Activated CD4-positive, alpha-beta T cell treated with anti-CD3 and anti-CD28 coated beads, Interleukin-2, amount 10 ng/mL, durations not matched to agents 7 days and 5 days (primary cell): ENCODE results near the gene PSG2. TPM values are rescaled to one million over a fixed set of nuclear protein-coding genes. Genes with fewer than 3 reads are reported as not detected.
"Not testable (repeated sequence)": the region's sequence is repeated elsewhere in the genome, so short reads cannot be mapped to it uniquely, and the experiment has no call there.

Source experiments
- CTCF ChIA-PET: fragments of 350-600 bp; sonication (Branson Sonifier 250); formaldehyde crosslinking; loops from one replicate; lab custom pipeline; 2021; ENCODE audit warnings: antibody characterized with exemption; lab: Charles Lee
- POLR2A ChIA-PET: fragments of 350-600 bp; sonication (Branson Sonifier 250); formaldehyde crosslinking; loops from one replicate; lab custom pipeline; 2021; ENCODE audit warnings: antibody characterized with exemption; lab: Charles Lee
- DNase-seq: peaks from one replicate; pipeline ENCODE4 v3.0.0-alpha.2; 2020
- H3K27ac Mint-ChIP-seq: one replicate; pipeline ENCODE4 v1.8.0; 2021; ENCODE audit warnings: mild to moderate bottlenecking, moderate library complexity, mixed read lengths
- H3K27me3 Mint-ChIP-seq: one replicate; pipeline ENCODE4 v1.8.0; 2021; ENCODE audit warnings: mixed read lengths
- H3K36me3 Mint-ChIP-seq: one replicate; pipeline ENCODE4 v1.8.0; 2021; ENCODE audit warnings: low read depth, mixed read lengths
- H3K4me1 Mint-ChIP-seq: one replicate; pipeline ENCODE4 v1.8.0; 2021; ENCODE audit warnings: mixed read lengths
- H3K4me3 Mint-ChIP-seq: one replicate; pipeline ENCODE4 v1.8.0; 2021; ENCODE audit warnings: mild to moderate bottlenecking, moderate library complexity, mixed read lengths
- H3K9me3 Mint-ChIP-seq: one replicate; pipeline ENCODE4 v1.8.0; 2021; ENCODE audit warnings: mixed read lengths
- total RNA-seq, 2 experiments: library from RNA; stranded (reverse); gene quantifications; one replicate each; pipeline ENCODE4 v1.2.3, GENCODE V29; 2021

Gene PSG2
- total RNA-seq, 2 experiments from 2014 or later, result not detected

GRCh38 chr19:43104215-43104850 lies 21.8 kb upstream of the PSG2 start:
- H3K36me3 Mint-ChIP-seq, H3K27ac Mint-ChIP-seq, H3K4me1 Mint-ChIP-seq, H3K4me3 Mint-ChIP-seq, DNase-seq, H3K27me3 Mint-ChIP-seq, CTCF ChIA-PET, POLR2A ChIA-PET: not testable (repeated sequence)
- peaks cover 31% of the 10 kb centered on the region for H3K9me3 Mint-ChIP-seq

GRCh38 chr19:43101950-43102349 lies 19.4 kb upstream of the PSG2 start:
- Mint-ChIP-seq H3K27ac (no peak overlapping the region), H3K9me3 (peaks cover 31% of the 10 kb centered on the region), H3K36me3 (no peaks in the 10 kb centered on the region), H3K4me1 (no peaks in the 10 kb centered on the region), H3K4me3 (no peak overlapping the region), H3K27me3 (no peaks in the 10 kb centered on the region)
- no peak for DNase-seq
- CTCF ChIA-PET, result no interaction called here
- POLR2A ChIA-PET, result no interaction called here

- peaks cover 15% of the 10 kb centered on the region for H3K9me3 Mint-ChIP-seq
- H3K27me3 Mint-ChIP-seq, H3K27ac Mint-ChIP-seq, POLR2A ChIA-PET, H3K4me1 Mint-ChIP-seq, H3K36me3 Mint-ChIP-seq, H3K4me3 Mint-ChIP-seq, CTCF ChIA-PET, DNase-seq: not testable (repeated sequence)
Observed at GRCh38 chr19:43098416-43098815, 15.9 kb upstream of the PSG2 start.

GRCh38 chr19:43087702-43088340 lies 5.3 kb upstream of the PSG2 start:
- H3K27me3 Mint-ChIP-seq, H3K36me3 Mint-ChIP-seq, H3K4me1 Mint-ChIP-seq, CTCF ChIA-PET, H3K4me3 Mint-ChIP-seq, POLR2A ChIA-PET, H3K9me3 Mint-ChIP-seq, H3K27ac Mint-ChIP-seq: not testable (repeated sequence)
- DNase-seq, result peak; percentile 26

- H3K9me3 Mint-ChIP-seq, H3K4me1 Mint-ChIP-seq, H3K27ac Mint-ChIP-seq, CTCF ChIA-PET, H3K36me3 Mint-ChIP-seq, DNase-seq, H3K4me3 Mint-ChIP-seq, H3K27me3 Mint-ChIP-seq, POLR2A ChIA-PET: not testable (repeated sequence)
Observed at GRCh38 chr19:43085796-43086530, 3.5 kb upstream of the PSG2 start.

- POLR2A ChIA-PET, H3K27me3 Mint-ChIP-seq, H3K36me3 Mint-ChIP-seq, H3K4me3 Mint-ChIP-seq, CTCF ChIA-PET, H3K4me1 Mint-ChIP-seq, H3K27ac Mint-ChIP-seq, H3K9me3 Mint-ChIP-seq: not testable (repeated sequence)
- peak; percentile 19 for DNase-seq
Observed at GRCh38 chr19:43084196-43084832, 1.8 kb upstream of the PSG2 start.

- H3K4me1 Mint-ChIP-seq, CTCF ChIA-PET, H3K9me3 Mint-ChIP-seq, POLR2A ChIA-PET, H3K36me3 Mint-ChIP-seq, H3K4me3 Mint-ChIP-seq, DNase-seq, H3K27me3 Mint-ChIP-seq: not testable (repeated sequence)
- peak overlapping the region; percentile 9 for H3K27ac Mint-ChIP-seq
Observed at GRCh38 chr19:43083721-43084120, 1.2 kb upstream of the PSG2 start.

- Mint-ChIP-seq H3K4me1 (no peaks in the 10 kb centered on the region), H3K4me3 (no peak overlapping the region), H3K36me3 (no peaks in the 10 kb centered on the region), H3K27ac (no peak overlapping the region), H3K27me3 (no peaks in the 10 kb centered on the region), H3K9me3 (no peaks in the 10 kb centered on the region)
- ChIA-PET CTCF (no interaction called here), POLR2A (no interaction called here)
- DNase-seq, result no peak
Observed at GRCh38 chr19:43078311-43078710, 4.2 kb downstream of the PSG2 start.

- H3K27me3 Mint-ChIP-seq, result not testable (repeated sequence)
Observed at GRCh38 chr19:43077881-43078280, 4.6 kb downstream of the PSG2 start.

GRCh38 chr19:43062418-43062817 lies 20.1 kb downstream of the PSG2 start:
- DNase-seq, H3K9me3 Mint-ChIP-seq, H3K27me3 Mint-ChIP-seq, H3K27ac Mint-ChIP-seq, H3K36me3 Mint-ChIP-seq, CTCF ChIA-PET, H3K4me1 Mint-ChIP-seq, POLR2A ChIA-PET, H3K4me3 Mint-ChIP-seq: not testable (repeated sequence)

More at GRCh38 chr19:43077881-43078280, 4.6 kb downstream of the PSG2 start:
- H3K27ac Mint-ChIP-seq, H3K4me1 Mint-ChIP-seq, POLR2A ChIA-PET, H3K4me3 Mint-ChIP-seq, H3K36me3 Mint-ChIP-seq, DNase-seq, H3K9me3 Mint-ChIP-seq, CTCF ChIA-PET: not testable (repeated sequence)

- H3K27ac Mint-ChIP-seq, H3K4me3 Mint-ChIP-seq, H3K27me3 Mint-ChIP-seq, CTCF ChIA-PET, DNase-seq, H3K4me1 Mint-ChIP-seq, POLR2A ChIA-PET, H3K9me3 Mint-ChIP-seq, H3K36me3 Mint-ChIP-seq: not testable (repeated sequence)
Observed at GRCh38 chr19:43061326-43061725, 21.2 kb downstream of the PSG2 start.

- H3K4me3 Mint-ChIP-seq, POLR2A ChIA-PET, H3K36me3 Mint-ChIP-seq, H3K27ac Mint-ChIP-seq, H3K27me3 Mint-ChIP-seq, H3K4me1 Mint-ChIP-seq, DNase-seq, CTCF ChIA-PET: not testable (repeated sequence)
- peaks cover 13% of the 10 kb centered on the region for H3K9me3 Mint-ChIP-seq
Observed at GRCh38 chr19:43060254-43060653, 22.2 kb downstream of the PSG2 start.

- CTCF ChIA-PET, POLR2A ChIA-PET, H3K27me3 Mint-ChIP-seq, DNase-seq, H3K27ac Mint-ChIP-seq, H3K4me1 Mint-ChIP-seq, H3K36me3 Mint-ChIP-seq, H3K4me3 Mint-ChIP-seq: not testable (repeated sequence)
- peaks cover 19% of the 10 kb centered on the region for H3K9me3 Mint-ChIP-seq
Observed at GRCh38 chr19:43059482-43059881, 23.0 kb downstream of the PSG2 start.
